Measurements from ENCODE around the gene DMTF1.
A peak's percentile ranks its signal among the peaks of the same experiment; 100 is the strongest.

Gene DMTF1, protein sequence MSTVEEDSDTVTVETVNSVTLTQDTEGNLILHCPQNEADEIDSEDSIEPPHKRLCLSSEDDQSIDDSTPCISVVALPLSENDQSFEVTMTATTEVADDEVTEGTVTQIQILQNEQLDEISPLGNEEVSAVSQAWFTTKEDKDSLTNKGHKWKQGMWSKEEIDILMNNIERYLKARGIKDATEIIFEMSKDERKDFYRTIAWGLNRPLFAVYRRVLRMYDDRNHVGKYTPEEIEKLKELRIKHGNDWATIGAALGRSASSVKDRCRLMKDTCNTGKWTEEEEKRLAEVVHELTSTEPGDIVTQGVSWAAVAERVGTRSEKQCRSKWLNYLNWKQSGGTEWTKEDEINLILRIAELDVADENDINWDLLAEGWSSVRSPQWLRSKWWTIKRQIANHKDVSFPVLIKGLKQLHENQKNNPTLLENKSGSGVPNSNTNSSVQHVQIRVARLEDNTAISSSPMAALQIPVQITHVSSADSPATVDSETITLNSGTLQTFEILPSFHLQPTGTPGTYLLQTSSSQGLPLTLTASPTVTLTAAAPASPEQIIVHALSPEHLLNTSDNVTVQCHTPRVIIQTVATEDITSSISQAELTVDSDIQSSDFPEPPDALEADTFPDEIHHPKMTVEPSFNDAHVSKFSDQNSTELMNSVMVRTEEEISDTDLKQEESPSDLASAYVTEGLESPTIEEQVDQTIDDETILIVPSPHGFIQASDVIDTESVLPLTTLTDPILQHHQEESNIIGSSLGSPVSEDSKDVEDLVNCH

DNA sequence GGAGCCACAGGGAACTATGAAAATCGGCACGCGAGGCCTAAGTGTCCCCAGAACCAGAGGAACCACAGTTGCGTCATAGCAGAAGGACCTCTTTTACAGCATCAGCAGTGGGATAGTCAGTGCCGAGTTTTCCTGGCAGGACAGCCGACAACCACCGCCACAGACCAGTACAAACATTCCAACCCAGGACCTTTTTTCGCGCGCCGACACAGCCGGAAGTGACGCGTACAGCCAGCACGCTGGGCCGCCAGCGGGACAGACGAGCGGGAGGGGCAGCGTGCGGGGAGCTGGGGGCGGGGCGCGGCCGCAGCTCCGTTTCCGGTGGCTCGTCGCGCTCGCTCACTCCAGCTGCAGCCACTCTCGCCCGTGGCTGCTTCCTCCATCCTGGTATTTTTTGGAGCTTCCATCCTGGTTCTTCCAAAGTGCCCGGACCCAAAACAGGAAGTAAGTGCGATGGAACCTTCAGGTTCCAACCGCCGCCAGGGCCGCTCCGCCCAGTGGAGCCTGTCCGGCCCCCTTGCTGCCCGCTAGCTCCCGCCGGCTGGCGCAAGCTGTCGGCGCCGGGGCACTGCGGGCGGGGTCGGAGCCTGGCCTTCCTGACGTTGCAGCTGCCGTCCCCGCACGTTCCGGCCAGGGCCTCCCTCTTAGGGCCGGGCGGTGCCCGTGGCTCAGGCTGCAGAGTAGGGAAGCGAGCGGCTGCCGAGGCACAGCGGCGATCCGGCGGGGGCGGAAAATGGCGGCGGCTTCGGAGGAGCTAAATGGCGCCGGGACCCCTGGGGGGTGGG is at the start of gene DMTF1:
Gene DMTF1, plus strand, starts transcription at position 342 of the 785 bp plus-strand sequence. CDS start 12,489 bp downstream, outside the sequence.
- H3K27me3 ChIP-seq = no peaks in the 10 kb centered on the region
- no peaks in the 10 kb centered on the region for H3K36me3 ChIP-seq
- H3K27ac ChIP-seq = peak within 1 kb of the TSS; percentile 94
- peaks cover 32 to 40% of the 10 kb centered on the region in 2 experiments for H3K4me1 ChIP-seq (ENCODE audit: control insufficient read depth in 1 of 2, insufficient read depth in 1 of 2, low read depth in 1 of 2, low read length in 1 of 2)
- peak within 1 kb of the TSS; percentile 88 to 89 for H3K4me3 ChIP-seq (ENCODE audit: low read depth in 1 of 2, low read length in 1 of 2)
- H3K9me3 ChIP-seq = no peaks in the 10 kb centered on the region
- TF ChIP-seq, protein P1, sequence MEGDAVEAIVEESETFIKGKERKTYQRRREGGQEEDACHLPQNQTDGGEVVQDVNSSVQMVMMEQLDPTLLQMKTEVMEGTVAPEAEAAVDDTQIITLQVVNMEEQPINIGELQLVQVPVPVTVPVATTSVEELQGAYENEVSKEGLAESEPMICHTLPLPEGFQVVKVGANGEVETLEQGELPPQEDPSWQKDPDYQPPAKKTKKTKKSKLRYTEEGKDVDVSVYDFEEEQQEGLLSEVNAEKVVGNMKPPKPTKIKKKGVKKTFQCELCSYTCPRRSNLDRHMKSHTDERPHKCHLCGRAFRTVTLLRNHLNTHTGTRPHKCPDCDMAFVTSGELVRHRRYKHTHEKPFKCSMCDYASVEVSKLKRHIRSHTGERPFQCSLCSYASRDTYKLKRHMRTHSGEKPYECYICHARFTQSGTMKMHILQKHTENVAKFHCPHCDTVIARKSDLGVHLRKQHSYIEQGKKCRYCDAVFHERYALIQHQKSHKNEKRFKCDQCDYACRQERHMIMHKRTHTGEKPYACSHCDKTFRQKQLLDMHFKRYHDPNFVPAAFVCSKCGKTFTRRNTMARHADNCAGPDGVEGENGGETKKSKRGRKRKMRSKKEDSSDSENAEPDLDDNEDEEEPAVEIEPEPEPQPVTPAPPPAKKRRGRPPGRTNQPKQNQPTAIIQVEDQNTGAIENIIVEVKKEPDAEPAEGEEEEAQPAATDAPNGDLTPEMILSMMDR (IDR thresholded peaks at IDR 0.05) = peak; percentile 38

DNA sequence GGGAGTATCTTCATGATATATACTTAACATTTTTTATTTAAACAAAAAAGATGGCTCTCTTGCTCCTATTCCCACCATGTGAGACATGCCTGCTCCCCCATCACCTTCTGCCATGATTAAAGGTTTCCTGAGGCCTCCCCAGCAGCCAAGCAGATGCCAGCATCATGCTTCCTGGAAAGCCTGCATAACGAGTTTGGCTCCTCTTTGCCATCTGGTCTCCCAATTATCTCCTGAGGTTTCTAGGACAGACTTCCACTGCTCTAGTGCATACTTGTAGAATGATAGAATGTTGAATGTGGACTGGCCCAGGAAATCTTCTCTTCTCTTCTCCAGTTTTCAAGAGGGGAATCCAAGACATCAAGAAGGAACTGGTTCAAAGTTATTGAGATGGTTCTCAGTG is 46.9 kb upstream of the DMTF1 start:
- Histone ChIP-seq H3K27ac (no peak overlapping the region), H3K9me3 (no peaks in the 10 kb centered on the region), H3K4me3 (ENCODE audit: low read depth in 1 of 2, low read length in 1 of 2) (no peak overlapping the region), H3K36me3 (no peaks in the 10 kb centered on the region), H3K4me1 (ENCODE audit: control insufficient read depth in 1 of 2, insufficient read depth in 1 of 2, low read depth in 1 of 2, low read length in 1 of 2) (no peaks in the 10 kb centered on the region), H3K27me3 (no peaks in the 10 kb centered on the region)
- TF ChIP-seq, protein P1 (IDR thresholded peaks at IDR 0.05) = no peak

DNA sequence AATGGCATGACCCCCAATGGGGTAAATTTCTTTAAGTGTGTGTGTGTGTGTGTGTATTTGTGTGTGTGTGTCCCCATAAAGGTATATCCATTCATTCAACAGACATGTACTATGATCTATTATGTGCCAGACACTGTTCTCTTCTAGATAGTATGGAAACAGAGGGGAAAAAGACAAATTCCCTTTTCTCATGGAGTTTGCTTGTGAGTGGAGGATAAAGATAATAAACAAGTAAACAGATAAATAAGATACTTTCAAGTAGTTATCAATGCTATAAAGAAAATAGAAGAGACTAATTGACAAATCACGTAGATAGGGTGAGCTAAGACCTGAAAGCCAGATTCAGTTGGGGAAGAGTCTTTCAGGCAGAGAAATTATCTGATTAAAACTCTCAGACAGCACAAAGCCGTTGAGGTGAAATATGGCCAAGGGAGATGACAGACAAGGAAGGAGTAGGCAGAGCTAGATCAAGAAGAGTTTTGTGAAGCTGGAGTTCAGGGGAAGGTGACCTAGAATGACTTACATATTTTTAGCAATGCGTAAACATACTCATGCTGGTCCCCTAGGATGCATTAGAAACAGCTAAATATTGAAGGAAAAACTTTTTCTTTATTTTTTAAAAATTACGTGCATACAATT is 45.2 kb upstream of the DMTF1 start:
- Histone ChIP-seq H3K27ac (no peak overlapping the region), H3K36me3 (no peaks in the 10 kb centered on the region), H3K9me3 (no peaks in the 10 kb centered on the region), H3K4me3 (ENCODE audit: low read depth in 1 of 2, low read length in 1 of 2) (no peak overlapping the region), H3K27me3 (no peaks in the 10 kb centered on the region), H3K4me1 (ENCODE audit: control insufficient read depth in 1 of 2, insufficient read depth in 1 of 2, low read depth in 1 of 2, low read length in 1 of 2) (no peaks in the 10 kb centered on the region)
- TF ChIP-seq, protein P1 (IDR thresholded peaks at IDR 0.05) = no peak

DNA sequence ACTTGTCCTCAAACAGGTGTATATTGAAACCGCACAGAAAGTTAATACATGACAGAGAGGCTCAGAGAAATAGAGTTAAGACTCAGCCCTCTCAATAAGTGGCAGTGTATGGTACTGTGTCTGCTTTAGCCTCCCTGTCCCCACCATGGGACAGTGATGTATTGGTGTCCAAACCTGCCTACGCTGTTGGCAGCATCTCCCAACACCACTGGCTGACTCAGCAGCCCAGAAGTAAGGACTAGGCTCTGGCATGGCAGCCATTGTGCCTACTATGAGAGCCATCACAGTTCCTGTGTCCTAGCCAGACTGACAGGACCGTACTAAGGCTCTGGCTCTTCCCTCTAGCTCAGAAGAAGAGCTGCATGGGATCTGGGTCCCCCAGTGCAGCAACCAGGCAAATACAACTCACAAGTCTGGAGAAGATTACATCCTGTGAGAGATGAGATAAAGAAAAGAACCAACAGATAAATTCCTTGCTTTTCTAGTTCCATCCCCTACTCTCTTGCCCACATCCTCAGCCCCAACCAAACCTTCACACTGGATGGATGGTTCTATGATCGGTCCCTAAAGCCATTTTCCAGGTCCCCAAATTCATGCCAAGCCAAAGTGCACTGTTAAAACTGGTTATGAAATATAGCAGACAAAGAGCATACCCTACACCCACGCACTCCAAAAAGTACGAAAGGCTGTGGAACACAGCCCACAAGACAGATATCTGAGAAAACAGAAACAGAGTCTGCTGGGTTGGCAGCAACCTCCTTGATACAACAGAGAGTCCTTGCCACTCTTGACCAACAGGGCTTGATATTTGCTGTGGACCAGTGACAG is 44.1 kb upstream of the DMTF1 start:
- H3K4me1 ChIP-seq (ENCODE audit: control insufficient read depth in 1 of 2, insufficient read depth in 1 of 2, low read depth in 1 of 2, low read length in 1 of 2) = no peaks in the 10 kb centered on the region
- no peaks in the 10 kb centered on the region for H3K27me3 ChIP-seq
- no peak overlapping the region for H3K4me3 ChIP-seq (ENCODE audit: low read depth in 1 of 2, low read length in 1 of 2)
- no peaks in the 10 kb centered on the region for H3K36me3 ChIP-seq
- TF ChIP-seq, protein P1 (IDR thresholded peaks at IDR 0.05) = no peak
- no peak overlapping the region for H3K27ac ChIP-seq
- H3K9me3 ChIP-seq = no peaks in the 10 kb centered on the region

Measured in neutrophil (primary cell).